ENCODE measurements around the gene CTTN. TPM values are rescaled to one million over a fixed set of nuclear protein-coding genes. Genes with fewer than 3 reads are reported as not detected.

CTTN gene
- total RNA-seq (2014; rRNA removed), result 286 and 294 TPM in 2 replicates
- polyA plus RNA-seq (2012), result 170 TPM

DNA sequence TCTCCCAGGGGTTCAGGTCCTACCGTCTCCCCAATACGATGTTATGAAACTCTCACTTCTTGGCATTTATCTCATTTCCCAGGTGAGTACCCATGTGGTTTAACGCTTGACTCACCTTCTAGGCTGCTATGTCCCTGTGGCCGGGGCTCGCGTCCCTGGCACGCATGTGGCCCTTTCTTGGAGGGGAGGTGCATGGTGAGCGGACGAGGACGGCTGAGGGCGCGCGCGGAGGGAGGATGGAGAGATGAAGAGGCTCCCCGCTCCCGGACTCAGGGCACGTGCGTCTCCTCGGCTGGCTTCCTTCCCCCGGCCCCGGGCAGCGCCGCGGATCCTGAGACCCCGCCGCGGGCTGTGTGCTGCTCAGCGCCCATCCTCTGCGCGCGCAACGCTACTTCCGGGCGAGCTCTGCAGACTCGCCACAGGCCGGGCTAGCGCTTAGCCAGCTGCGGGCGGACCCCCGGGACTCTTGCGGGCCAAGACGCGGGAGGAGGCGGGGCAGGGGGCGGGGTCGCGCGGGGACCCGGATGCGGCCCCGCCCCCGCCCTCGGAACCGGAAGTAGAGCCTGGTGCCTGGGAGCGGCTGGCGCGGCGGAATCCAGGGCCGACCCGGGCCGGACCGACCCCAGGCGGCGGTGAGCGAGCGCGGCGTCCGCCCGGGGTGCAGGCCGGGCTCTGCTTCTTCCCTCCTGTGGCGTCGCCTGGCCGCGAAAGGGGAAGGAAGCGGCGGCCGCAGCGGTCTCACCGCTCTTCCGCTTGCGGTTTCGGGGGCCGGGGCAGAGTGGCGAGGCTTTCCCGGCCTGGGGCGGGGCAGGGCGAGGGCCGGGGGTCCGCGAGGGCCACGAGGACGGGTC lies at the start of gene CTTN:
TSS of gene CTTN (plus strand) at position 547 of the 851 bp plus-strand sequence. CDS start 8,769 bp downstream, outside the sequence.
- DNase-seq (ENCODE audit: low read depth), result peak; percentile 74

DNA sequence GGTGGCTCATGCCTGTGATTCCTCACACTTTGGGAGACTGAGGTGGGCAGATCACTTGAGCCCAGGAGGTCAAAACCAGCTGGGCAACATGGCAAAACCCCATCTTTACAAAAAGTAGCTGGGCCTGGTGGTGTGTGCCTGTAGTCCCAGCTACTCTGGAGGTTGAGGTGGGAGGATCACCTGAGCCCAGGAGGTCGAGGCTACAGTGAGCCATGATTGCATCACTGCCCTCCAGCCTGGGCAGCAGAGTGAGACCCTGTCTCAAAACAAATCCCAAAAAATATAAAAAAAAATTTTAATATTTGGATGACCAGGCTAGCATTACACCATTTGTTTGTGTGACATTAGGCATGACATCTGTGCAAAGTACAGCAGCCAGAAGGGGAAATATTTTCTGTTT lies 49.7 kb upstream of the CTTN start:
- no peak for DNase-seq (ENCODE audit: low read depth)

DNA sequence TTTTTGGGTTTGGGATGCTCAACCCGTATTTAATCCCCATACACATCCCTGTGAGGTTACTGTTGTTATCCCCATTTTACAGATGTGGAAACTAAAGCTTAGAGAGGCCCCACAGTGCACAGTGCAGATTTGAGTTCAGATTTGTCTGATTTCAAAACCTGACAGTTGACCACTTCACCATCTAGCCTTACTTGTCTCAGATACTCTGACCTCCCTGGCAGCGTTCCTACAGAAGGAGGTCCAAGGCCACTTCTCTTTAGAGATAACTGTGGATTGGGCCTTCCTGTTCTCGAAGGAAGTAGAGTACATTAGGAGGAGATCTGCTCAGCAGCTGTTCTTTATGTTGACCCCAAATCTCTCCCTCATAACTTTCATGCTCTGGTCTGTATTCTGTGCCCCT lies 46.7 kb upstream of the CTTN start:
- DNase-seq (ENCODE audit: low read depth), result no peak

DNA sequence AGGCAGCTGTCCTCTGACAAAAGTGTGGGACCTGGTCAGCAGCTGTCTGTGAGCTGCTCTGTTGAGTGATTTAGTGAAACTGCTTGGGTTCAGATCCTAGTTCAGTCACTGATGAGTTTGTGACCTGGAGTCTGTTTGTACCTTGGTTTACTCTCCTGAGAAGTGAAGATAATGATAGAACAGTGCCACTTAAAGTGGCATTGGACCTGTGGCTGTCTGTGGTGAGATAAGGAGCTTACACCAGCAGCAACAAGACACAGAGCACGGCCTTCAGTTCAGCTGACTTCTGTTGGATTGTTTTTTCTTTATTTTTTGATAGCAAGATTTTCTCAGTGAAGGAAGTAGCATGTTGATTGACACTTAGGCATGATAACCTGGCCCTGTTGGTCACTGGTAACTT lies 46.2 kb upstream of the CTTN start:
- DNase-seq (ENCODE audit: low read depth), result no peak

DNA sequence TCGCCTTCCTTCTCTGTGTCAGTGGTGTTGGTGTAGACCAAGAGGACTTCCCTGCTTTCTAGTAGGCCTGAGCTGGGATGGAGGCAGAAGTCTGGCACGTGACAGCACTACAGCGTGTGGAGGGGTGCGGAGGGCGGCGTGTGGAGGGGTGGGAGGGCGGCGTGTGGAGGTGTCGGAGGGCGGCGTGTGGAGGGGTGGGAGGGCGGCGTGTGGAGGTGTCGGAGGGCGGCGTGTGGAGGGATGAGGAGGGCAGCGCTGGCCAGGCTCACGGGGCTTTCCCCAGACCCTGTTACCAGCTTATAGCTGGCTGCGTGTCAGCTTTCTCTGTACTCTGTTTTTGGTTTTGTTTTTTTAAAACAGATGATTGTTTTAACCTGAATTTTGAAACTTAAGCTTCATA lies 45.7 kb upstream of the CTTN start:
- DNase-seq (ENCODE audit: low read depth), result no peak

DNA sequence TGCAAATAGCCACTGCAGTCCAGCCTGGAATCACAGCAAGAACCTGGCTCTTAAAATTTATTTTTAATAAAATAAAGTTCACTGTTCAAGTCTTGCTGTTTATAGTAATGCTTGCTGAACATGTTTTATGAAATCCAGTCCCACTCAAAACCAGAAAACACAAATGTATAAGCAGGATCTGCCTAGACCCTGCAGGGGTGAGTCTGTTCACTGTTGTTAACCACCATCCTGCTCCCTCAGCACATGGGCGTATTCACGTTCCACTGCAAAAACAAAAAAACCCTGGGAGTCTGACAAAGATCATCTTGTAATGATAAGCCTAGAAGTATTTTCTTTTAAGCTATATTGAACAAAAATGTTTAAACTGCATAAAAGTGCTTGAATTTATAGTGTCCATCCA lies 45.0 kb upstream of the CTTN start:
- no peak for DNase-seq (ENCODE audit: low read depth)

DNA sequence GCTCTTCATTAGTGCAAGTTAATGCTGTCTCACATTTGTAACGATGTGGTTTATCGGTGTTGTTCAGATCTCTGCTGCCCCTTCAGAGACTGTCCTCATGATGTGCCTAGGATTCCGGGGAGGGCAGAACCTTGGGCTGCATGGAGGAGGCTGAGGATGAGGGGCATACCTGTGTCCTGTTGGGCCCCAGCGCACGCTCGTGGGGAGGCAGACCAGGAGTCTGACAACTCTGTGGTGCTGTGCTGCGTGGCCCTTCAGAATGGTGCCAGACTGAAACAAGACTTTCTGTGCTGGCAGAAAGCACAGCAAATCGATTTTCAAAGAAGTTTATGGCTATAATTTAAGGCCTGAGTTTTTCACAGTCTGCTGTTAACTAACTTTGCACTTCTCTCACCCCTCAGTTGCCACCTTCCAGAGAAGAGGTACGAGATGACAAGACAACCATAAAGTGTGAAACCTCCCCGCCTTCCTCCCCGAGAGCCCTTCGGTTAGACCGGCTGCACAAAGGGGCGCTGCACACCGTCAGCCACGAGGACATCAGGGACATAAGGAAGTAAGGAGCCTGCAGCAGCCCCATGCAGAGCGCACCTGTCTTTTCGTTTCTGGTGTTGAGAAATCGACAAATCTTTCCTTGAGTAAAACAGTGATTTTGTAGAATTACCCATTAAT lies 44.3 kb upstream of the CTTN start:
- no peak for DNase-seq (ENCODE audit: low read depth)

- no peak for DNase-seq (ENCODE audit: low read depth)
These were observed 43.7 kb upstream of the CTTN start for GRCh38 chr11:70354629-70355028.

- DNase-seq (ENCODE audit: low read depth), result no peak
These were observed 39.6 kb upstream of the CTTN start for GRCh38 chr11:70358753-70359152.

GRCh38 chr11:70359451-70360205 lies 38.7 kb upstream of the CTTN start:
- DNase-seq (ENCODE audit: low read depth), result no peak

DNA sequence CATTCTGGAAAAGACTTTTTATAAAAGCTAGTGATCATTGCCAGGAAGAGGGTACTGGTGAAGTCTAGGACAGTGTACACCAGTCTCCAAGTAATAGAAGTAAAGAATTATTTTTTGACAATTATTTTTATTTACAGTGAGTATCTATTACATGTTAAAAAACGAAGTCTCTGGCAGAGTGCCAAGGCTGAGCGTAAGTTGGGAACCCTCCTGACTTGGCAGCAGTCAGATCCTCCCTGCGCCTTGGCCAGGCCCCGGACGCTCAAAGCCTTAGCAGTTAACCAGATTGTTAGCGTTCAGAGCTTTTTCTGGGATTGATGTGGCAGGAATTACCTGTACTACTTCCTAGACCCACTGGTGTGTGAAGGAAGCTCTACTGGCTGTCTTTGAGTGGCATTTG lies 38.1 kb upstream of the CTTN start:
- no peak for DNase-seq (ENCODE audit: low read depth)

DNA sequence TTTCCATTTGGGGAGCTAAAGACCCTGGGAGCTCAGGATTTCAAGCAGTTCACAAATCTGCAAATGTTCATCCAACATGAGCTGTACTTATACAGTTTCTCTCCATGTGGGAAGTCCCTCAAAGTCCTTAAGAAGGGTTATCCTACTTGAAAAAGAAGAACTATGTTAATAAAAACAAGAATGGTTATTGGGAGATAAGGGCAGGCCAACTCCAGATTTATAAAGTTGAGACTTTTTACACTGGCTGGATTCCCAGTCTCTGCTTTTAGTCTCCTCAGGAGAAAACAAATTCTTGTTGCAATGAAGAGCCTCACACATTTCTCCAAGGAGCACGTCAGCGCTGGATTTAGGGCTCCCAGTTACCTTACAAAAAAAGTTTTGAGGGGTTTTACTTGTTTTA lies 34.2 kb upstream of the CTTN start:
- DNase-seq (ENCODE audit: low read depth), result no peak

GRCh38 chr11:70364745-70365543 lies 33.4 kb upstream of the CTTN start:
- no peak for DNase-seq (ENCODE audit: low read depth)

DNA sequence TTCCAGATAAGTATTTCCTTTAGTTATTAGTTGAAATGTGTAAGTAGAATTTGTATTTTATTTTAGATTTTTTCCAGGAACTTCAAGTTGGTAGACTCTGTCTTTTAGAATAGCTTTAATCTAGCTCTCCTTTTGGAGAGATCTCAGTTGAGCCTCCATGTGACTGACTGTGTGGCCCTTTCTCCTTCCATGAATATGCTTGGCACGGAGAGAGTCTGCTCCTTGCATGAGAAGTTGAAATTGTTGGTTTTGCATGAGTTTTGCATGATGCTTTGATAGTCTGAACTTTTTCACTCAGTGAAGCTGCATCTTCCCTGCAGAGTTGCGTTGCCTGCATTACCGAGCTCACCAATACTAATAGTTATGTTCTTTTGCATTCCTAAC lies 32.8 kb upstream of the CTTN start:
- DNase-seq (ENCODE audit: low read depth), result no peak

DNA sequence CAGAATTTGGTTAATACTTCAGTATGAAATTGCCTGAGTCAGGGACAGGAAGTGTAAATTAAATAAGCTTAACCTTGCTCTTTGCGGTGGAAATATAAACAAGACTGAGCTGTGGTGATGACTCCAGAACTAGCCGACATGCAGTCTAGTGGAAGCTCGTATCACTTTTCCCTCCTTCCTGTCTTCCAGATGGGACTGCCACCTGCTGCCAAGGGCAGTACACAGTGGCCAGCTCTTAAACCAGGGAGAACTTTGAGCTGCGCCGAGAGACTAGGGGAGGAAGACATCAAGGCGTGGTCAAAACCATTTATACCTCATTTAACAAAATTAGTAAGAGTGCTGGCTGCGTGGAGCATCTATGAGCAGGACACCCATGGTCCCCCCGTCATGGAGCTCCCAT lies 31.3 kb upstream of the CTTN start:
- peak; percentile 31 for DNase-seq (ENCODE audit: low read depth)

DNA sequence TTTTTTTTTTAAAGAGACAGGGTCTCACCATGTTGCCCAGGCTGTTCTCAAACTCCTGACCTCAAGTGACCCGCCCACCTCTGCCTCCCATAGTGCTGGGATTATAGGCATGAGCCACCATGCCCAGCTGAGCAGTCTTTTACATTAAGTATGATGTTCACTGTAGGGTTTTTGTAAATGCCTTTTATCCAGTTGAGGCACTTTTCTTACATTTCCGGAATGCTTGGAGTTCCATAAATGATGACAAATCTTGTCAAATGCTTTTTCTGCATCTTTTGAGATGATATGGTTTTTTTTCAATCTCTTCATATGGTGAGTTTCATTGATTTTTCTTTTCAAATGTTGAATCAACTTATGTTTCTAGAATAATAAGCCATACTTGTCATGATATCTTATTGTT lies 29.4 kb upstream of the CTTN start:
- no peak for DNase-seq (ENCODE audit: low read depth)

DNA sequence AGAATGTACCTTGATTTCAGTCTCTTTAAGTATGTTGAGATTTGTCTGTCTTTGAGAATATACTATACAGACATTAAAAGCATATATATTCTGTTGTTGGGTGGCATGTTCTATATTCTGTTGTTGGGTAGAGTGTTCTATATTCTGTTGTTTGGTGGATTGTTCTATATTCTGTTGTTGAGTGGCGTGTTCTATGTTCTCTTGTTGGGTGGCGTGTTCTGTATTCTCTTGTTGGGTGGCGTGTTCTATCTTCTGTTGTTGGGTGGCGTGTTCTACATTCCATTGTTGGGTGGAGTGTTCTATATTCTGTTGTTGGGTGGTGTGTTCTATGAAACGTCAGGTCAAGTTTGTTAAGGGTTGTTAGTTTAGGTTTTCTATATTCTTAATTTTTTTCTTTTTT lies 27.1 kb upstream of the CTTN start:
- DNase-seq (ENCODE audit: low read depth), result no peak

DNA sequence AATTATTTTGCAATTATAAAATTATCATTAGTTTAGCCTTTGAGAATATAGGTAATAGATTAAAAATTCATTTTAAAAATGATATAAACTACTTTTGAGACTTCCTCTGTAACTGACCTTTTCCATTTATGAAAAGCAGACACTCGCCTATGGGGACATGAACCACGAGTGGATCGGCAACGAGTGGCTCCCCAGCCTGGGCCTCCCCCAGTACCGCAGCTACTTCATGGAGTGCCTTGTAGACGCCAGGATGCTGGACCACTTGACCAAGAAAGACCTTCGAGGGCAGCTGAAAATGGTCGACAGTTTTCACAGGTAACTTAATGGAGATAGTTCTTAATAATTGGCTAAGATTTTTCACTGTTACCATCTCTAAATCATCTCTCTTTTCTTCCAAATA lies 26.3 kb upstream of the CTTN start:
- DNase-seq (ENCODE audit: low read depth), result no peak

- no peak for DNase-seq (ENCODE audit: low read depth)
These were observed 21.7 kb upstream of the CTTN start for GRCh38 chr11:70376621-70377020.

DNA sequence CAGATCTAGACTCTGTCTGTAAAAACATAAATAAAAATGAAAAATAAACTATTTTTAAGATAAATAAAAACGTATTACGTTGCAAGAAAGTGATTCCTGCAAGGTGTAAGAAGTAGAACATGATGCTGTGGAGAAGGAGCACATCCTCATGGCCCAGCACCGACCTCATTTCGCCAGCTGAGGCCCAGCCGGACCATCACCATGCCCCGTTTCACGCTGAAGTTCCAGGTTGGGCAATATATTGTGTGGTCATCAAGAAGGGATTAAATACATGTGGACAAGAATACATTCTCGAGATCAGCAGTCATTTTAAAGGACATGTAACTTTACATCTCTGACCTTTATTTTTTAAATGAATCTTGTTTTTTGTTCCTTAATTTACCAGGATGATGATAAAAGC lies 20.7 kb upstream of the CTTN start:
- DNase-seq (ENCODE audit: low read depth), result no peak

DNA sequence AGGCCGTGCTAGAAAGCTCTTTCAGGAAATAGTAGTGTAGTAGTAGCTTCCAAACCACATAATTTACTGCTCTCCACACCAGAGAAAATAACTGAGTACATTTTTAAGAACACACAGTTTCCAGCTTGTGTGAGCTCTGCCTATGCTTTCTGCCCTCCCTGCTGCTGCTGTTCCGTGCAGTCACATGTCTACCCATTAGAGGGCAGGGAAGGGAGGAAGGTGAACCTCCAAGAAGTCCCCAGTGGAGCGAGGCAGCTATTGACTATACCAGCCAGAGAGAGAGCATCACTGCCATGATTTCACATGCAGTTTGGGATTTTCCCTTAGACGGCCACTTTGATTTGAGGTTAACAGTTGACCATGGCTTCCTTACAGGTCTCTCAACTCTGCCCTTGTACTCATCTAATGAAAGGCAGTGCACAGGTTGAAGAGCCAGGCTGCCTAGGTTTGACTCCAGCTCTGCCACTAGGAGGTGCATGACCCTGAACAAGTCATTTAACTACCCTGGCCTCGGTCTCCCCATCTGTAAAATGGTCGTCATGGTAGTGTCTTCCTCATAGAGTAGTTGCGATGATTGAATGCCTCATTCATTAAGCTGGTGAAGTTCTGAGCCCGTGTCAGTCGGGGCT lies 19.7 kb upstream of the CTTN start:
- no peak for DNase-seq (ENCODE audit: low read depth)

Measured in LHCN-M2 (cell line).